PFSK-1 (cell line): ENCODE results near the gene CDH24.

Experiments used
- FOXP2 ChIP-seq: optimal IDR thresholded peaks from 2 replicates; pipeline ENCODE3; 2011; ENCODE audit warnings: borderline replicate concordance, control low read depth, inconsistent platforms; ENCODE audit not compliant: insufficient read depth; ENCODE audit errors: extremely low read length, extremely low read depth
- POLR2AphosphoS5 ChIP-seq: IDR thresholded peaks from 2 replicates; pipeline ENCODE4 v1.6.1; 2012; ENCODE audit warnings: low read depth, mild to moderate bottlenecking, control low read depth, low read length, moderate library complexity
- REST ChIP-seq, 2 experiments: IDR thresholded peaks; 2 replicates each; pipeline versions ENCODE4 v1.6.1 to v1.8.0; 2011 to 2012; ENCODE audit warnings: low read depth in 2 of 2, low read length in 2 of 2, control low read depth in 1 of 2, inconsistent platforms in 1 of 2, mild to moderate bottlenecking in 1 of 2, moderate library complexity in 1 of 2; ENCODE audit not compliant: insufficient read depth in 1 of 2
- SIN3A ChIP-seq: IDR thresholded peaks from 2 replicates; pipeline ENCODE4 v1.6.1; 2012; ENCODE audit warnings: mild to moderate bottlenecking, low read length, moderate library complexity, borderline replicate concordance; ENCODE audit not compliant: insufficient read depth
- TAF1 ChIP-seq: IDR thresholded peaks from 2 replicates; pipeline ENCODE4 v1.6.1; 2012; ENCODE audit warnings: low read length, control low read depth, borderline replicate concordance; ENCODE audit not compliant: insufficient read depth

The CDH24 gene

GRCh38 chr14:23089498-23090253, 32.4 kb upstream of the CDH24 start:
- TF ChIP-seq POLR2AphosphoS5 (no peak), TAF1 (no peak), FOXP2 (no peak), SIN3A (no peak), REST (IDR thresholded peaks at IDR 0.05; ENCODE audit: insufficient read depth in 1 of 2, low read depth in 2 of 2, low read length in 2 of 2) (no peak)

- TF ChIP-seq REST (IDR thresholded peaks at IDR 0.05; ENCODE audit: insufficient read depth in 1 of 2, low read depth in 2 of 2, low read length in 2 of 2) (no peak), SIN3A (no peak), TAF1 (no peak), FOXP2 (no peak), POLR2AphosphoS5 (no peak)
These were observed 29.2 kb upstream of the CDH24 start for GRCh38 chr14:23086565-23086964.

GRCh38 chr14:23085458-23085857, 28.1 kb upstream of the CDH24 start:
- TF ChIP-seq POLR2AphosphoS5 (no peak), TAF1 (no peak), FOXP2 (no peak), SIN3A (no peak), REST (IDR thresholded peaks at IDR 0.05; ENCODE audit: insufficient read depth in 1 of 2, low read depth in 2 of 2, low read length in 2 of 2) (no peak)

- TF ChIP-seq SIN3A (no peak), TAF1 (no peak), FOXP2 (no peak), REST (IDR thresholded peaks at IDR 0.05; ENCODE audit: insufficient read depth in 1 of 2, low read depth in 2 of 2, low read length in 2 of 2) (no peak), POLR2AphosphoS5 (no peak)
These were observed 23.2 kb upstream of the CDH24 start for GRCh38 chr14:23080474-23080873.

GRCh38 chr14:23079716-23080115, 22.4 kb upstream of the CDH24 start:
- TF ChIP-seq FOXP2 (no peak), SIN3A (no peak), POLR2AphosphoS5 (no peak), REST (IDR thresholded peaks at IDR 0.05; ENCODE audit: insufficient read depth in 1 of 2, low read depth in 2 of 2, low read length in 2 of 2) (no peak), TAF1 (no peak)
